Measurements from ENCODE around the gene OXCT1. TPM values are rescaled to one million over a fixed set of nuclear protein-coding genes. Genes with fewer than 3 reads are reported as not detected.
"Not testable (repeated sequence)": the region's sequence is repeated elsewhere in the genome, so short reads cannot be mapped to it uniquely, and the experiment has no call there.

The OXCT1 gene
- total RNA-seq, 2 experiments from 2014 or later, result 65.0 to 70.5 TPM

GRCh38 chr5:41856644-41857491, 13.4 kb downstream of the OXCT1 start:
- POLR2A ChIA-PET, result interaction anchor here (0.8 to 0.9 kb wide), 2 partner anchors 14 to 71 kb away, joined by 3 to 5 read pairs; no protein-coding TSS in a partner anchor
- CTCF ChIA-PET, result interaction anchor here (0.6 to 7.6 kb wide), 41 partner anchors 8 to 952 kb away, joined by 3 to 122 read pairs (median 4); partner anchors contain the start of gene OXCT1
- ATAC-seq (peak; percentile 76), DNase-seq (peak; percentile 58)
- H3K4me1 Mint-ChIP-seq (ENCODE audit: low read depth), result peaks cover 25% of the 10 kb centered on the region
- intact Hi-C loops (cut with micrococcal nuclease), result loop anchor here (2.0 to 5.0 kb wide), 2 partner anchors 70 to 200 kb away; partner anchors contain the start of gene FBXO4
- H3K9me3 Mint-ChIP-seq, result no peaks in the 10 kb centered on the region
- no peak overlapping the region for H3K27ac Mint-ChIP-seq
- no peak overlapping the region for H3K4me3 Mint-ChIP-seq
- peaks cover 36% of the 10 kb centered on the region for H3K36me3 Mint-ChIP-seq (ENCODE audit: low read depth)
- no peaks in the 10 kb centered on the region for H3K27me3 Mint-ChIP-seq
- peak; percentile 75 for TF ChIP-seq CTCF (IDR thresholded peaks at IDR 0.05)

- H3K4me3 Mint-ChIP-seq, result no peak overlapping the region
- CTCF ChIA-PET, result interaction anchor here (0.7 to 4.9 kb wide), 2 partner anchors 8 to 53 kb away, joined by 3 to 50 read pairs; no protein-coding TSS in a partner anchor
Observed at GRCh38 chr5:41852293-41852692, 17.9 kb downstream of the OXCT1 start.

DNA sequence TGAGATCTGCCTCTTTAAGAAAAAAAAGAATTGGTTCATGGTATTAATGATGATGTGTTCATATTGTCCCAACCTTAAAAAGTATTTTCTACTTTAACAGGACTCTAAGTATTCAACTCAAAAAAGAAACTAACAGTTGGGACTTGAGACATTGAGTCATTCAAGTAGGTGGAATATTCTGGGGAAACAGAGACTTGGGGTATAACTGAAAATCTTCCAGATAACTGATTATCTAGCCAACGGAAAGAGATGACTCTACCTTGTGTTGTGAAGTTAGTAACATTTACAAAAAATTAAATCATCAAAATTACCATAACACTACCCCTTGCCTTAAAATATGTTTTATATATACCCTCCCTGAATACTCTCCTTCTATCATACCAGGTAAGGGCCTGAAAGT, 19.1 kb downstream of the OXCT1 start:
- no peak for TF ChIP-seq CTCF (IDR thresholded peaks at IDR 0.05)
- ChIA-PET CTCF (interaction anchor here (1.6 kb wide), 1 partner anchor 206 kb away, joined by 6 read pairs; no protein-coding TSS in a partner anchor), POLR2A (no interaction called here)
- peak overlapping the region; percentile 74 for H3K27ac Mint-ChIP-seq
- H3K4me1 Mint-ChIP-seq (ENCODE audit: low read depth), result peaks cover 18% of the 10 kb centered on the region
- H3K9me3 Mint-ChIP-seq, result no peaks in the 10 kb centered on the region
- peaks cover 54% of the 10 kb centered on the region for H3K36me3 Mint-ChIP-seq (ENCODE audit: low read depth)
- no peaks in the 10 kb centered on the region for H3K27me3 Mint-ChIP-seq
- intact Hi-C loops (cut with micrococcal nuclease), result no loop called here
- DNase-seq (no peak), ATAC-seq (no peak)
- H3K4me3 Mint-ChIP-seq, result no peak overlapping the region

More at GRCh38 chr5:41852293-41852692, 17.9 kb downstream of the OXCT1 start:
- DNase-seq (no peak), ATAC-seq (no peak)
- peaks cover 48% of the 10 kb centered on the region for H3K36me3 Mint-ChIP-seq (ENCODE audit: low read depth)
- POLR2A ChIA-PET, result no interaction called here
- no peak for TF ChIP-seq CTCF (IDR thresholded peaks at IDR 0.05)
- peaks cover 18% of the 10 kb centered on the region for H3K4me1 Mint-ChIP-seq (ENCODE audit: low read depth)
- no peaks in the 10 kb centered on the region for H3K27me3 Mint-ChIP-seq
- no peak overlapping the region for H3K27ac Mint-ChIP-seq
- intact Hi-C loops (cut with micrococcal nuclease), result no loop called here
- H3K9me3 Mint-ChIP-seq, result no peaks in the 10 kb centered on the region

GRCh38 chr5:41848983-41849382, 21.2 kb downstream of the OXCT1 start:
- Mint-ChIP-seq H3K4me1 (ENCODE audit: low read depth) (peaks cover 18% of the 10 kb centered on the region), H3K9me3 (no peaks in the 10 kb centered on the region), H3K36me3 (ENCODE audit: low read depth) (peaks cover 48% of the 10 kb centered on the region), H3K4me3 (no peak overlapping the region), H3K27ac (no peak overlapping the region), H3K27me3 (no peaks in the 10 kb centered on the region)
- DNase-seq, result no peak
- intact Hi-C loops (cut with micrococcal nuclease), result no loop called here
- no peak for TF ChIP-seq CTCF (IDR thresholded peaks at IDR 0.05)
- ATAC-seq, result no peak
- ChIA-PET POLR2A (no interaction called here), CTCF (no interaction called here)

DNA sequence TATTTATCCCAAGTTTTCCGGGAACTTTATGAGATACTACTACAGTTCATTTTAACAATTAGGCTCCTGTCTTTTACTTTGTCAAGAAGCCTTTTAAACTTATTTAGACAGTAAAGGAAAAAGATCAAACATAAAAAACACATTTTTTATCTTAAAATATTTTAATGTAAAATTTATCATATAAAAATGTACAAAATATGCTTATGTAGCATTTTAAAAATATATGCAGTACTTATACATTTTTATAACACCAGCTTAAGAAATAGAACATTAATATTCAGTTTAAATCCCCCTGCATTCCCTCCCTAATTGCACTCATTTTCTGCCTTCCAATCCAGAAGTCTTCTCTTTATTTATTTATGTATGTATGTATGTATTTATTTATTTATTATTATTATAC, 24.5 kb downstream of the OXCT1 start:
- ATAC-seq; intact Hi-C loops (cut with micrococcal nuclease); H3K27ac Mint-ChIP-seq; DNase-seq; H3K9me3 Mint-ChIP-seq; POLR2A ChIA-PET; H3K4me3 Mint-ChIP-seq; H3K27me3 Mint-ChIP-seq: not testable (repeated sequence)
- CTCF ChIA-PET, result interaction anchor here (0.7 to 4.0 kb wide), 2 partner anchors 9 to 941 kb away, joined by 3 to 50 read pairs; no protein-coding TSS in a partner anchor
- H3K36me3 Mint-ChIP-seq (ENCODE audit: low read depth), result peaks cover 42% of the 10 kb centered on the region
- H3K4me1 Mint-ChIP-seq (ENCODE audit: low read depth), result peaks cover 10% of the 10 kb centered on the region
